Heart left ventricle (tissue), 13 donors: ENCODE results near the gene NAA16.

Source experiments
- CTCF ChIP-seq, 12 donors: fragments of 200-600 bp; sonication (generic) in 4 of 12; IDR thresholded peaks; one replicate each; pipeline versions ENCODE4 v1.5.0 to v1.8.0; 2018 to 2022; ENCODE audit warnings: antibody characterized with exemption in 12 of 12, mild to moderate bottlenecking in 5 of 12
- POLR2A ChIP-seq, 2 donors: fragments of 450-650 bp; IDR thresholded peaks; one replicate each; pipeline ENCODE4 v1.6.1; 2017; ENCODE audit warnings: antibody characterized with exemption in 2 of 2, mild to moderate bottlenecking in 2 of 2, moderate library complexity in 2 of 2
- donor health status: ischemic (EF 13 %, LVEDD 7.1; RV severe dilation, severe dysfunction).
- donor health status: DM: no; HTN: yes; CAD: no.
- donor health status: DM: no; HTN: no; CAD: no.
- donor health status: ischemic (EF 25% LVEDD 6.9; RV normal size, moderate dysfunction).
- donor health status: ischemic (EF 25% LVEDD 5.7; RV mildly dilated, moderate dysfunction).
- donor health status: ischemic (EF 35%, LVEDD 5.7; RV mildly dilated, moderate dysfunction).
- donor health status: nonischemic (EF 11% LVEDD 7.7; RV severe dilation, severe dysfunction).
- donor health status: DM: yes; HTN: yes; CAD: no.
- donor health status: PGD.
- donor health status: ischemic (EF 29% LVEDD 5.4; RV normal size, mild dysfunction).
- donor health status: nonischemic (EF 23%, LVEDD 6.1; RV moderate dilation, normal function).

- TF ChIP-seq CTCF (IDR thresholded peaks at IDR 0.05) (no peak), POLR2A (IDR thresholded peaks at IDR 0.05) (no peak)
Observed at GRCh38 chr13:41315443-41316047, 4.5 kb downstream of the NAA16 start.
